Effector CD4-positive, alpha-beta T cell (primary cell): ENCODE results near the gene PRELID1.
A peak's percentile ranks its signal among the peaks of the same experiment; 100 is the strongest.

Experiments used
- DNase-seq: peaks from one replicate; pipeline ENCODE4 v3.0.0-alpha.2; 2020

PRELID1 gene

GRCh38 chr5:177314376-177315342 lies 11.1 kb downstream of the PRELID1 start:
- no peak for DNase-seq

DNA sequence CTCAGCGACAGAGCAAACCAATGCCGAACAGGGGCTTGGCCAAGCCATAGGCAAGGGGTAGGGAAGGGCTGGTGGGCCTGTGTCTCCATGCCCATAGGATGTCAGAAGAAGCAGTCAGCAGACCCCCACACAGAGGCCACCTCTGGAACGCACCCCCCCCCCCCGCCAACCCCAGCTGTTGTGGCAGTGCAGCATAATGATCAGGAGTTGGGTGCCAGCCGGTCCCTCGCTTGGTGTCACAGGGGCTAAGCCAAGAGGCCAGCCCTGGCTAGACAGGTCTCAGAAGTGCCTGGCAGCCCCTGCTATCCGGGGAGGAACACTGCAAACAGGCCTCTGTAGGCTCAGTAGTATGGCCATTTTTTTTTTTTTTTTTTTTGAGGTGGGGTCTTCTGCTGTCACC lies 11.8 kb downstream of the PRELID1 start:
- no peak for DNase-seq

- DNase-seq = no peak
Observed at GRCh38 chr5:177316005-177316404, 12.4 kb downstream of the PRELID1 start.

- peak; percentile 65 for DNase-seq
Observed at GRCh38 chr5:177317959-177318377, 14.4 kb downstream of the PRELID1 start.

DNA sequence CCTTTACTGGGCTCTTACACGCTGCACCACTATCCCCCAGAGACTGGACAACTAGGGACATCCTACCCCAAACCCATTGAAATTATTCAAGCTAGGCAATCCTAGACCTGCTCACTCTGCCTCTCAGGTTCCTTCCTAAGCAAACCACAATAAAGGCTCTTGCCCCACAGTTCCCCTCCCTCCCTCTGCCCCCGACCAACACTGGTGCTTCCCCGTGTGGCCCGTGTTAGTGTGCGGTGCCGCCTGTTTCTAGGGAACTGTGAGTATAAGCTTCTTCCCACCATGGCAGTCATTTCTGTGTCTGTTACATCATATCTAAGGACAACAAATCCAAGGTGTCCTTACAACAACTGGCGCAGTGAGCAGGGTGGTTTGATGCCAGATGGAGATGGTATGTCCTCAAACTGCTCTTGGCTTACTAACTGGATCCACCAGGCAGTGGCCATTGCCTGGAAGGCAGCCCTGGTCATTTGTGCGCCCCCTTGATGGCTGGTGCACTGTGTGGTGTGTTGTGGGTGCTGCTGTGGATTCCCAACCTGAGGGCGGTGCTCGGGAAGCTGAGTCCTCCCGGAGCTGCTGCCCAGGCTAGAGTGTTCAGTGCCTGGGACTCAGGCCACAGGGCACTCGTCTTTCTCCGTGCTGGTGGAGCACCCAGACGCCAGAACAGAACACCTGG lies 16.5 kb downstream of the PRELID1 start:
- DNase-seq = no peak

GRCh38 chr5:177320879-177321278 lies 17.3 kb downstream of the PRELID1 start:
- DNase-seq = no peak

GRCh38 chr5:177325868-177326381 lies 22.3 kb downstream of the PRELID1 start:
- no peak for DNase-seq

GRCh38 chr5:177327539-177328522 lies 24.2 kb downstream of the PRELID1 start:
- DNase-seq = no peak

GRCh38 chr5:177328545-177329231 lies 25.1 kb downstream of the PRELID1 start:
- DNase-seq = no peak

GRCh38 chr5:177329883-177330282 lies 26.3 kb downstream of the PRELID1 start:
- DNase-seq = no peak

- DNase-seq = no peak
Observed at GRCh38 chr5:177330991-177331842, 27.6 kb downstream of the PRELID1 start.

DNA sequence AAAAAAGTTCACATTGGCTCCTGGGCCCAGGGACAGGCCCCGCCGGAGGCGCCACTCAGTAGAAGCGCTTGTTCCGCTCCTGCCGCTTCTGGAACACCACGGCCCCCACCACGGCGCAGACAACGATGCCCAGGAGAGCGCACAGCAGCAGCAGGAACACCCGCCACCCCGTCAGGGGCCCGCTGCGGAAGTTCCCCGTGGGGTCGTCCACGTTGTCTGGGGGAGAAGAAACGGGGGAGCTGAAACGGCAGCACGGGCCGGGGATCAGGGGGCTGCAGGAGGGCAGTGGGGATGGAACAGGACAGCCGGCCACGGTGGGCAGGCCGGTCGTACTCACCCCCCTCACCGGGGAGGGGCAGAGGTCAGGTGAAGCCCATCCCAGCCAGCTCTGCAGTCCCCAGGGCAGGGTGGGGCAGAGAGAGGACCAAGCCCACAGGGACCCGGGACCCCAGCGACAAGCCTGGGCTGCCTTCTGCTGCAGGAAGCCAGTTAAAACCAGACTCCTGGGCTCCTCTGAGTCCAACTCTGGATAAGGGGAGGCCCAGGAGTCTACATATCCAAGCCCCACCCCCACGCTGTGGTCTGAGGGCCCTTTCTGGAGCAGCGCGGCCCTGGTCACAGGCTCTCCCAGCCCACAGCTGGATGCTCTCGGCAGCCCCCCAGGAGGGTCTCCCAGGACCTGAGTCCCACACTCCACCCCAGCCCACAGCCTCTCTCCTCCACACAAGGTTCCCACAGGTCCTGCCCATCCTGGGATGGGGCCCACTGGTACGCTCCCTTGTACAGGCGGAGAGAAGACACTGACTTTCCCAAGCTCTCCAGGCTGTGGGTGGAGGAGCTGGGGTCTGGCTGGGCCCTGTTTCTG lies 28.7 kb downstream of the PRELID1 start:
- no peak for DNase-seq

DNA sequence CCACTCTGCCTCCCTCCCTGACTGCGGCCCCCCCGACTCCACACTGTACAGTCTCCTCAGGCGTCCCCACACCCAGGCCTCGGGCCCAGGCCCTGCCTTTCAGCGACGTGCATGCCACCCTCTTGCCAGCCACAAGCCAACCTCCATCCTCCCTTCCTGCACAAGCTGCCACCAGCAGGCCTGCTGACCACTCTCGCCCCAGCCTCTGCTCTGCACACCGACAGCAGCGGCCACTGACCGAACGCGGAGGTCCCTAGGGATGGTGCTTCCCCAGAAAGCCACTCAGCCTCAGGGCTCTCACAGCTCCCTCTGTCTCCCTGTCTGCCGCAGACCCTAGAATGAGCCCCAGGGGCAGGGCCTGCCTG lies 29.3 kb downstream of the PRELID1 start:
- DNase-seq = no peak

DNA sequence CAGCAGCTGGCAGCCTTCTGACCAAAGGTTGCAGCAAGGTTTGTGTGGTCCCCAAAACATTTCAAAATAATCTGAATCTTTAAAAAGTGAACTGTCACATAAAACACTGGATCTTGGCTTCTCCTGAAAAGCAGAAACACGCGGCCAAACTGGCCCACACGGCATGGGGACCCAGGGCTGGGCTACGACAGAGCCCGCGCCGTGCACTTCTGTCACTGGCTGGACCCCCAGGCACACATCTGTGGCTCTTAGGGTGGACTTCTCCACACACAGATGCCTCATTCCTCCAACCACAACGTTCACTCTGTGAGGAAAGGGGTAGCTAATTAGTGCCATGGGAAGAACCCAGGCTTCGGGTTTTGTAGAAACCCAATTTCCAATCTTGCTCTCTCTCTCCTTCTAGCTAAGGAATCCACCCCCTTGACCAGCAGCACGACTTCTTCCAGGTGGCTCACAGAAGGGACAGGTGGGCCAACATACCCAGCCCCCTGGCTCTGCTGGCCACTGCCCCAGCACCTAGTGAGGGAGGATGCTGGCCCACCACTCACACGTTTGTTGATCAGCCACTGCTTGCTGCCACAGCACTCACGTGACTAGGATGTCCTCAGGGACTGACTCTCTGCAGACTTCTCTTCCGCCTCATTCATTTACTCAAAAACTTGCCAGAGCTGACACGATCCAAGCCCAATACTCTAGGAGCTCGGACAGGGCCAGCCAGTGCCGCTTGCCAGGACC lies 30.0 kb downstream of the PRELID1 start:
- no peak for DNase-seq

- DNase-seq = no peak
Observed at GRCh38 chr5:177334155-177334551, 30.6 kb downstream of the PRELID1 start.

GRCh38 chr5:177334781-177335700 lies 31.4 kb downstream of the PRELID1 start:
- DNase-seq = no peak

DNA sequence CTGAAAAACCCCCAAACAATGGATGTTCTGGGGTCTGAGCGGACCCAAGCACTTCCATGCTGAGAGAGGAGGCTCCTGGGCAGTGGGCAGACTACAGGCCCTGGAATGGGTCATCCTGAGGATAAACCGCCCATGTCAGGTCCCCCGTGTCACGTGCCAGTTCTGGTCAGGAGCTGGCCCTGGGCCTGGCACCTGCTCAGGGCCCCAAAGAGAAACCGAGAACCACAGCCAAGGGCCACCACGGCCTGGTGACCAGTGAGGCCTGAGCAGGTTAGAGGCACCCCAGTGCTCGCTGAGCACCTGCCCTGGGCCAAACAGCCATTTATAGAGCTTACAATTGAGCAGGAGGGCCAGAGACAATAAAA lies 32.1 kb downstream of the PRELID1 start:
- no peak for DNase-seq

- no peak for DNase-seq
Observed at GRCh38 chr5:177336112-177336511, 32.5 kb downstream of the PRELID1 start.
